NB4 (cell line): ENCODE data around the gene MAG.

Source experiments
- DNase-seq: peaks from one replicate; pipeline ENCODE4 v3.0.0; 2010; ENCODE audit warnings: low read depth
- H3K4me3 ChIP-seq: one replicate; pipeline ENCODE4 v1.5.1; 2011; ENCODE audit warnings: mild to moderate bottlenecking, low read depth, low read length, moderate library complexity
- CTCF ChIP-seq: IDR thresholded peaks from one replicate; pipeline ENCODE4 v1.5.1; 2012; ENCODE audit warnings: low read depth, low read length
- MYC ChIP-seq: IDR thresholded peaks from 2 replicates; pipeline ENCODE4 v1.6.1; 2011; ENCODE audit warnings: low read depth, low read length
- POLR2A ChIP-seq: IDR thresholded peaks from 2 replicates; pipeline ENCODE4 v1.6.1; 2011; ENCODE audit warnings: mild to moderate bottlenecking; ENCODE audit not compliant: insufficient read length; ENCODE audit errors: extremely low read depth
- TF ChIP-seq, protein P1 (sequence below): IDR thresholded peaks from 2 replicates; pipeline ENCODE4 v1.6.1; 2011; ENCODE audit warnings: low read depth, low read length

The MAG gene

GRCh38 chr19:35341006-35341405 lies 49.0 kb downstream of the MAG start:
- H3K4me3 ChIP-seq: no peak overlapping the region
- no peak for DNase-seq
- no peak for TF ChIP-seq POLR2A
- TF ChIP-seq, protein P1, sequence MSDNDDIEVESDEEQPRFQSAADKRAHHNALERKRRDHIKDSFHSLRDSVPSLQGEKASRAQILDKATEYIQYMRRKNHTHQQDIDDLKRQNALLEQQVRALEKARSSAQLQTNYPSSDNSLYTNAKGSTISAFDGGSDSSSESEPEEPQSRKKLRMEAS: no peak
- TF ChIP-seq MYC: no peak
- no peak for TF ChIP-seq CTCF

DNA sequence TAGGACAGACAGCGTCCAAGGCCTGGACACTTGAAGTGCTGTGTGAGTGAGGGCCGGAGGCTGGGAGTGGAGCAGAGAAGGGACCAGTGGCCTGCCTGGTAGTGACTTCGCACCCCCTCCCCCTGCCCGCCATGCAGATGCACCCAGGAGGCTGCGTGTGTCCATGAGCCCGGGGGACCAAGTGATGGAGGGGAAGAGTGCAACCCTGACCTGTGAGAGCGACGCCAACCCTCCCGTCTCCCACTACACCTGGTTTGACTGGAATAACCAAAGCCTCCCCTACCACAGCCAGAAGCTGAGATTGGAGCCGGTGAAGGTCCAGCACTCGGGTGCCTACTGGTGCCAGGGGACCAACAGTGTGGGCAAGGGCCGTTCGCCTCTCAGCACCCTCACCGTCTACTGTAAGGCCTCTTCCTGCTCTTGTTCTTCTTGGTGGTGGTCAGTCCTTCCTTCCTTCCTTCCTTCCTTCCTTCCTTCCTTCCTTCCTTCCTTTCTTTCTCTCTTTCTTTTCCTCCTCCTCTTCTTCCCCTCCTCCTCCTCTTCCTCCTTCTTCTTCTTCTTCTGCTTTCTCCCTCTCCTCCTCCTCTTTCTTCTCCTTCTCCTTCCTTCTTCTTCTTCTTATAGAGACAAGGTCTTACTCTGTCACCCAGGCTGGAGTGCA lies 49.7 kb downstream of the MAG start:
- DNase-seq: no peak
- no peak overlapping the region for H3K4me3 ChIP-seq
- TF ChIP-seq, protein P1: no peak
- TF ChIP-seq CTCF (no peak), MYC (no peak), POLR2A (no peak)

- TF ChIP-seq POLR2A (no peak), CTCF (no peak), MYC (no peak)
- TF ChIP-seq, protein P1: no peak
- DNase-seq: no peak
- H3K4me3 ChIP-seq: no peak overlapping the region
Measured at GRCh38 chr19:35342430-35342829, 50.5 kb downstream of the MAG start.

DNA sequence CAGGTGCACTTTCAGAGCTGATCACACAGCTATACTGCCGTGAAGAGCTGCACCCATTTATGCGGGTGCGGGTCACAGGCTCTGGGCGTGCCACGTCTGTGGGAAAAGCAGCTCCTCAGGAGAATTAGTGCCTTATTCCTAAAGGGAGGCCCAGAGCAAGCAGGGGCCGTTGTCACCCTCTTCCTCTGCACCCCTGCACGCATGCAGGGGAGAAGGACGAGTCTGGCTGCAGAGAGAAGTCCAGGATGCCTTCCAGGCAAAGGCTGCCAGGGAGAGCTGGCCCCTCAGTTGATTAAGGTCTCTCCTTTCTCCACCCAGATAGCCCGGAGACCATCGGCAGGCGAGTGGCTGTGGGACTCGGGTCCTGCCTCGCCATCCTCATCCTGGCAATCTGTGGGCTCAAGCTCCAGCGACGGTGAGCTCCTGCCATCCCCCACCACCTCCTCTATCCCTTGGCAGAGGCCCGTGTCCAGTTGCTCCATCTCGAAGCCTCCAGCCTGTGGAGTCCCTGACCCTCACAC lies 52.6 kb downstream of the MAG start:
- H3K4me3 ChIP-seq: no peak overlapping the region
- no peak for TF ChIP-seq POLR2A
- no peak for TF ChIP-seq MYC
- no peak for TF ChIP-seq CTCF
- TF ChIP-seq, protein P1: no peak
- no peak for DNase-seq

- no peak overlapping the region for H3K4me3 ChIP-seq
- no peak for DNase-seq
- TF ChIP-seq, protein P1: no peak
- TF ChIP-seq POLR2A (no peak), CTCF (no peak), MYC (no peak)
Measured at GRCh38 chr19:35345671-35346111, 53.7 kb downstream of the MAG start.
